ENCODE results near the gene CLEC10A.

CLEC10A gene

DNA sequence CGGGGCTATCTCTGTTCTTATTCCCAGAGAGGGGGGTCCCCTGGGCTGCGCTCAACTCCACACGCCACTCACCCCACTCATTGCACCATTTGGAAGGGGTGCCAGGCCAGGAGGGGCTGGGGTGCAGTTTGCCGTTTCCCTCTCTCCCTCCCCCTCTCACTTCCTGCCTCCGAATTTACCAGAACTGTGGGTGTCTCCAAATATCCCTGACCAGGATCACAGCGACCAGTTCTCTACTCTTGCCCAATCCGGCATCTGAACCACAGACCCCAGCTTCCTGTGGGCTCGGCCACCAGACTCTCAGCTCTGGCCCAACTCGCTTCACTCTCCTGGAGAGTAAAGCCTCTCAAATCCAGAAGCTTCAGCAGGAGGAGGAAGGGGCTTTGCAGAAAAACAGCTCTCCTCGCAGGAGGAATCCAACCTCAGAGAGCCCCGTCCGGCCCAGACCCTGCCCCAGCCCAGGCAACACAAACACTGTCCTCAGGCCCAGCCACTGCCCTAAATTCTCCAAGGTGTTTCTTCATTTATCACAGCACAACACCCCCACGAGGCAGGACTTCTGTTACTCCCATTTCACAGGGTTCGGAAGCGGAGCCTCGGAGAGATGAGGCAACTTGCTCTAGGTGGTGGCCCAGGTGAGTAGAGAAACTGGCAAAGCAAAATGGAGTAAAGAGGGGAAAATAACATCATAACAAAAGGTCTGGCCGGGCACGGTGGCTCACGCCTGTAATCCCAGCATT is 35.0 kb upstream of the CLEC10A start:
- Histone ChIP-seq H3K9ac (ENCODE audit: low read depth, low read length) (no peak overlapping the region), H3K4me1 (ENCODE audit: insufficient read depth, low read length) (no peaks in the 10 kb centered on the region; the same call in 1 of the 2 replicates), H3K9me3 (ENCODE audit: insufficient read depth, low read depth, low read length) (no peaks in the 10 kb centered on the region), H3K4me3 (ENCODE audit: low read length) (no peak overlapping the region), H3K27ac (ENCODE audit: low read length) (no peak overlapping the region), H3K27me3 (ENCODE audit: insufficient read depth, low read length) (no peaks in the 10 kb centered on the region), H3K36me3 (ENCODE audit: insufficient read depth, low read depth, low read length) (no peaks in the 10 kb centered on the region)

DNA sequence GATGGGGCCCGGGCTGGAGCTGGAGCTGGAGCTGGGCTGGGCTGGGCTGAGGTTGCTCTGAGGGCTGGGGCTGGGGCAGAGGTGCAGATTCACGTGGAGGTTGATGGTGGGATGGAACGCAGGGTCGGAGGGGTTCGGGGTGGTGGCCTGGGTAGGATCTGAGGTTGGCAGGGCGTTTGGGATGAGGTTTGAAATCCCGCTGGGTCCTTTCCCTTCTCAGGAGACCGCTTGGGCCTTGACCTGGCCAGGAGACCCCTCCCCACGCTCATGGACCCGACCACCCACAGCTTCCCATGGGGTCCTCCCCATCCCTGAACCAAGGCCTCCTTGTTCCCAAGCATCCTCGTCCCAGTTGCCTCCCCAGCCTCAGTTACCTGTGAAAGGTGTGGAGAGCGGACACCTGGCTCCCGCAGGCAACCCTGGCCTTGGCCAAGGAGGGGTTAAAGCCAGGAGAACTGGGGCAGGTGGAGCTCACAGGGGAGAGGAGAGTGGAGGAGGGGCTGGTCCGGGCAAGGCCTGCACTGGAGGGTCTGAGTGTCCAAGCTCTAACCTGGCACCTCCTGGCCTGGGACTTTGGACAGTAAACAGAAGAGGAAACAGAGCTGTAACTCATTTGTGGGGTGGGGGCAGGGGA is 34.3 kb upstream of the CLEC10A start, which contains the start of gene ASGR2:
TSS of gene ASGR2 (minus strand) at position 582 of the 634 bp plus-strand sequence. CDS start 582 bp downstream, outside the sequence.
- Histone ChIP-seq H3K27me3 (ENCODE audit: insufficient read depth, low read length) (no peaks in the 10 kb centered on the region), H3K9ac (ENCODE audit: low read depth, low read length) (no peak within 1 kb of the TSS), H3K4me1 (ENCODE audit: insufficient read depth, low read length) (no peaks in the 10 kb centered on the region; the same call in 1 of the 2 replicates), H3K27ac (ENCODE audit: low read length) (no peak within 1 kb of the TSS), H3K36me3 (ENCODE audit: insufficient read depth, low read depth, low read length) (no peaks in the 10 kb centered on the region), H3K9me3 (ENCODE audit: insufficient read depth, low read depth, low read length) (no peaks in the 10 kb centered on the region), H3K4me3 (ENCODE audit: low read length) (no peak within 1 kb of the TSS)

DNA sequence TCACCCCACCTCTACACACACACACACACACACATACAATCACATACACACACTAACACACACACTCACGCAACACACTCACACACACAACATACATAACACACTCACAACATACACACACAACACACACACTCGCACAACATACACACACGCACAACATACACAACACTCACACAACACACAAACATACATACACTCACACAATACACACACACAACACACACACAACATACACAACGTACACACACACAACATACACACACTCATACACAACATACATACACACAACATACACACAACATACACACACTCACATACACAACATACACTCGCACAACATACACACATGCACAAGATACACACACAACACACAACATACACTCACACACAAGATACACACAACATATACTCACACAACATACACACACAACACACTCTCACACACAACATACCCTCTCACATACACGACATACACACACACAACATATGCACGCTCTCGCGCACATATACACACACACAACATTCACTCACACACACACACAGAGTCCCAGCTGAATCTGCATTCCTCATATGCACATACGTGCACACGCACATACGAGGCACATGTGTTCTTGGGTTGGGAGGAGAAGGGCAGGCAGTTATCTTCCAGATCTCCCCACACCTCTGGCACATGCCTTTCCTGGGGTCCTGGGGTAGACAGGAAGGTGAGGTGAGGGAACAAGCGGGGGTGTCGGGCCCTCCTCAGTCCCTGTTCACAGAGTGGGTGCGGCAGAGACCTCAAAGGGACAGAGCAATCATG is 33.4 kb upstream of the CLEC10A start:
- no peaks in the 10 kb centered on the region for H3K36me3 ChIP-seq (ENCODE audit: insufficient read depth, low read depth, low read length)
- H3K27me3 ChIP-seq (ENCODE audit: insufficient read depth, low read length): no peaks in the 10 kb centered on the region

DNA sequence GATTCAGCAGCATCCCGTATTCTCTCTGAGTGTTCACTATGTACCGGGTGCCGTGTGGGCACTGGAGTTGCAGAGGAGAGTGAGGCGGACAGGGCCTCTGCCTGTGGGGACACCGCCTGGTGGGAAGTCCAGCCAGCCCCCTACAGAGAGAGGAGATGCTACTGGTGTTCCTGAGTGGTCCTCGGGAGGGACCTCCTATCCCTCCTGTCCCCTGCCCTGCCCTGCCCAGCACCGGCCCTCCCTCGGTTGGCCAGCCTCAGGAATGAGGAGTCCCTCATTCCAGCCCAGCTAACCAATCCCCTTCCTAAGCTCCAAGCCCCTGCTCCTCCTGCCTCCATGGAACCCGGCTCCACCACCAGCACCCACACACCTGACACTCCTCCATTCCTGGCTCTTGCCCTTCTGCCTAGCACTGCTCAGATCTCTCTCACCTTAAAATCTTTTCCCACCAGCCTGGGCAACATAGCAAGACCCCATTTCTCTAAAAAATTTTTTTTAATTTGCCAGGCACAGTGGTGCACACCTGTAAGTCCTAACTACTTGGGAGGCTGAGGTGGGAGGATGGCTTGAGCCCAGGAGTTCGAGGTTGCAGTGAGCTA is 32.6 kb upstream of the CLEC10A start:
- Histone ChIP-seq H3K9ac (ENCODE audit: low read depth, low read length) (no peak overlapping the region), H3K4me1 (ENCODE audit: insufficient read depth, low read length) (no peaks in the 10 kb centered on the region; the same call in 1 of the 2 replicates), H3K27me3 (ENCODE audit: insufficient read depth, low read length) (no peaks in the 10 kb centered on the region), H3K4me3 (ENCODE audit: low read length) (no peak overlapping the region), H3K27ac (ENCODE audit: low read length) (no peak overlapping the region), H3K36me3 (ENCODE audit: insufficient read depth, low read depth, low read length) (no peaks in the 10 kb centered on the region), H3K9me3 (ENCODE audit: insufficient read depth, low read depth, low read length) (no peaks in the 10 kb centered on the region)

More for the DNA sequence above, 33.4 kb upstream of the CLEC10A start:
- H3K4me3 ChIP-seq (ENCODE audit: low read length): no peak overlapping the region
- H3K4me1 ChIP-seq (ENCODE audit: insufficient read depth, low read length): no peaks in the 10 kb centered on the region; the same call in 1 of the 2 replicates
- no peak overlapping the region for H3K27ac ChIP-seq (ENCODE audit: low read length)
- H3K9ac ChIP-seq (ENCODE audit: low read depth, low read length): no peak overlapping the region
- no peaks in the 10 kb centered on the region for H3K9me3 ChIP-seq (ENCODE audit: insufficient read depth, low read depth, low read length)

DNA sequence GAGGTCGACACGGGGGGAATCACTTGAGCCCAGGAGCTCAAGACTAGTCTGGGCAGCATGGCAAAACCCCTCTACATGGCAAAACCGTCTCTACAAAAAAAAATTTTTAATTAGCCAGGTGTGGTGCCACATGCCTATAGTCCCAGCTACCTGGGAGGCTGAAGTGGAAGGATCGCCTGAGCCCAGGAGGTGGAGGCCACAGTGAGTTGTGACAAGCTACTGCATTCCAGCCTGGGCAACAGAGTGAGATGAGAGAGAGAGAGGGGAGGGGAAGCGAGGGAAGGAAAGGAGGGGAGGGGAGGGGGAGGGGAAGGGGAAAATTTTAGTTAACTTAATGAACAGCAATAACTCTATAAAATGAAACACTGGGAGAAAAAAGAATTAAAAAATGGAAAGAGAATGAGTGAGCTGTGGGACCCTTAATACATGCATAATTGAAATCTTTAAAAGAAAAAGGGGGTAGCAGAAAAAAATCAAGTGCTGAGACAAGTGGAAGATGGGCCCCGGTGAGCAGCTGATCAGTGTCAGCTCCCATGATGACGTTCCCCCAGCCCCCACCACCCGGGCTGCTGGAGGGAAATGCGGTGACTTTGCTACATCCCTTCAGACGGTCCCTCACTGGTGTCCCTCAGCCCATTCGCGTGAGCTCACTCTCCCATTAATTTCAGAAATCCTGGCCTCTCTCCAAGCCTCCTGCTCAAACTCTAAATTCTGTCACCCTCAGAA is 31.9 kb upstream of the CLEC10A start:
- Histone ChIP-seq H3K9ac (ENCODE audit: low read depth, low read length) (no peak overlapping the region), H3K36me3 (ENCODE audit: insufficient read depth, low read depth, low read length) (no peaks in the 10 kb centered on the region), H3K9me3 (ENCODE audit: insufficient read depth, low read depth, low read length) (no peaks in the 10 kb centered on the region), H3K27me3 (ENCODE audit: insufficient read depth, low read length) (no peaks in the 10 kb centered on the region), H3K27ac (ENCODE audit: low read length) (no peak overlapping the region), H3K4me1 (ENCODE audit: insufficient read depth, low read length) (no peaks in the 10 kb centered on the region; the same call in 1 of the 2 replicates), H3K4me3 (ENCODE audit: low read length) (no peak overlapping the region)

GRCh38 chr17:7110617-7111306 is 30.7 kb upstream of the CLEC10A start:
- no peaks in the 10 kb centered on the region for H3K27me3 ChIP-seq (ENCODE audit: insufficient read depth, low read length)

GRCh38 chr17:7109461-7110322 is 29.6 kb upstream of the CLEC10A start:
- no peaks in the 10 kb centered on the region for H3K9me3 ChIP-seq (ENCODE audit: insufficient read depth, low read depth, low read length)
- no peaks in the 10 kb centered on the region for H3K27me3 ChIP-seq (ENCODE audit: insufficient read depth, low read length)
- no peak overlapping the region for H3K4me3 ChIP-seq (ENCODE audit: low read length)
- H3K9ac ChIP-seq (ENCODE audit: low read depth, low read length): no peak overlapping the region
- no peaks in the 10 kb centered on the region for H3K36me3 ChIP-seq (ENCODE audit: insufficient read depth, low read depth, low read length)
- no peaks in the 10 kb centered on the region for H3K4me1 ChIP-seq (ENCODE audit: insufficient read depth, low read length)
- no peak overlapping the region for H3K27ac ChIP-seq (ENCODE audit: low read length)

More at GRCh38 chr17:7110617-7111306, 30.7 kb upstream of the CLEC10A start:
- no peak overlapping the region for H3K4me3 ChIP-seq (ENCODE audit: low read length)
- no peaks in the 10 kb centered on the region; the same call in 1 of the 2 replicates for H3K4me1 ChIP-seq (ENCODE audit: insufficient read depth, low read length)
- no peaks in the 10 kb centered on the region for H3K36me3 ChIP-seq (ENCODE audit: insufficient read depth, low read depth, low read length)
- no peaks in the 10 kb centered on the region for H3K9me3 ChIP-seq (ENCODE audit: insufficient read depth, low read depth, low read length)
- no peak overlapping the region for H3K9ac ChIP-seq (ENCODE audit: low read depth, low read length)
- no peak overlapping the region for H3K27ac ChIP-seq (ENCODE audit: low read length)

GRCh38 chr17:7108981-7109380 is 28.9 kb upstream of the CLEC10A start:
- no peaks in the 10 kb centered on the region for H3K27me3 ChIP-seq (ENCODE audit: insufficient read depth, low read length)
- H3K4me1 ChIP-seq (ENCODE audit: insufficient read depth, low read length): no peaks in the 10 kb centered on the region
- no peak overlapping the region for H3K4me3 ChIP-seq (ENCODE audit: low read length)
- no peaks in the 10 kb centered on the region for H3K36me3 ChIP-seq (ENCODE audit: insufficient read depth, low read depth, low read length)
- H3K9ac ChIP-seq (ENCODE audit: low read depth, low read length): no peak overlapping the region
- no peaks in the 10 kb centered on the region for H3K9me3 ChIP-seq (ENCODE audit: insufficient read depth, low read depth, low read length)
- H3K27ac ChIP-seq (ENCODE audit: low read length): no peak overlapping the region

GRCh38 chr17:7108560-7108925 is 28.5 kb upstream of the CLEC10A start:
- H3K36me3 ChIP-seq (ENCODE audit: insufficient read depth, low read depth, low read length): no peaks in the 10 kb centered on the region
- H3K4me1 ChIP-seq (ENCODE audit: insufficient read depth, low read length): no peaks in the 10 kb centered on the region
- H3K4me3 ChIP-seq (ENCODE audit: low read length): no peak overlapping the region
- H3K27ac ChIP-seq (ENCODE audit: low read length): no peak overlapping the region
- no peaks in the 10 kb centered on the region for H3K9me3 ChIP-seq (ENCODE audit: insufficient read depth, low read depth, low read length)
- H3K27me3 ChIP-seq (ENCODE audit: insufficient read depth, low read length): no peaks in the 10 kb centered on the region
- no peak overlapping the region for H3K9ac ChIP-seq (ENCODE audit: low read depth, low read length)

Measured in iPS-20b (cell line).